IPS-NIHi7 (cell line): ENCODE measurements around the gene KANSL1L.

Source experiments
- DNase-seq: peaks from one replicate; pipeline ENCODE4 v3.0.0; 2012; ENCODE audit warnings: mixed read lengths; ENCODE audit errors: extremely low spot score

The KANSL1L gene

GRCh38 chr2:210063306-210063705, 107.9 kb downstream of the KANSL1L start:
- no peak for DNase-seq

- no peak for DNase-seq
Observed at GRCh38 chr2:210055825-210056224, 115.4 kb downstream of the KANSL1L start.

- no peak for DNase-seq
Observed at GRCh38 chr2:210054696-210055095, 116.5 kb downstream of the KANSL1L start.

GRCh38 chr2:210050885-210051284, 120.3 kb downstream of the KANSL1L start:
- no peak for DNase-seq

- no peak for DNase-seq
Observed at GRCh38 chr2:210049831-210050230, 121.4 kb downstream of the KANSL1L start.

GRCh38 chr2:210046851-210047500, 124.2 kb downstream of the KANSL1L start:
- DNase-seq, result no peak

- DNase-seq, result no peak
Observed at GRCh38 chr2:210038078-210038477, 133.1 kb downstream of the KANSL1L start.

GRCh38 chr2:210035679-210036078, 135.5 kb downstream of the KANSL1L start:
- no peak for DNase-seq

- DNase-seq, result no peak
Observed at GRCh38 chr2:210034087-210034683, 137.0 kb downstream of the KANSL1L start.

GRCh38 chr2:210028178-210028577, 143.0 kb downstream of the KANSL1L start:
- no peak for DNase-seq

GRCh38 chr2:210027608-210028007, 143.6 kb downstream of the KANSL1L start:
- no peak for DNase-seq

GRCh38 chr2:210022824-210023223, 148.4 kb downstream of the KANSL1L start:
- no peak for DNase-seq

GRCh38 chr2:210020138-210020537, 151.1 kb downstream of the KANSL1L start:
- DNase-seq, result no peak

GRCh38 chr2:210009896-210010295, 161.3 kb downstream of the KANSL1L start:
- DNase-seq, result no peak

GRCh38 chr2:210009126-210009525, 162.1 kb downstream of the KANSL1L start:
- DNase-seq, result no peak

GRCh38 chr2:210007895-210008294, 163.3 kb downstream of the KANSL1L start:
- DNase-seq, result no peak

- DNase-seq, result no peak
Observed at GRCh38 chr2:210004881-210005280, 166.3 kb downstream of the KANSL1L start.

GRCh38 chr2:210003359-210003758, 167.8 kb downstream of the KANSL1L start:
- no peak for DNase-seq

GRCh38 chr2:210002158-210003157, 168.8 kb downstream of the KANSL1L start, which contains the start of gene RPE:
Gene RPE, plus strand, starts transcription at chr2:210002638. Its CDS starts 24 bp downstream, at chr2:210002662.
- peak; percentile 97 for DNase-seq

- DNase-seq, result no peak
Observed at GRCh38 chr2:210000464-210001324, 170.5 kb downstream of the KANSL1L start.

- DNase-seq, result no peak
Observed at GRCh38 chr2:209998596-209998995, 172.6 kb downstream of the KANSL1L start.
